Spleen (tissue), 11 donors: Measurements from ENCODE around the gene ARID5B. TPM values are rescaled to one million over a fixed set of nuclear protein-coding genes. Genes with fewer than 3 reads are reported as not detected.

Experiments used
- DNase-seq: peaks from one replicate; pipeline ENCODE4 v3.0.0-alpha.2; 2020
- H3K27ac ChIP-seq, 8 donors: fragments of 200-600 bp; sonication (generic) in 7 of 8; 1 replicate in 4 of 8; 2 replicates in 4 of 8; pipeline versions ENCODE4 v1.5.0 to v1.8.0; 2016 to 2021; ENCODE audit warnings: inconsistent platforms in 4 of 8, mild to moderate bottlenecking in 4 of 8, moderate library complexity in 1 of 8
- H3K27me3 ChIP-seq, 7 donors: fragments of 200-600 bp; sonication (generic) in 6 of 7; replicated peaks in 1 of 7; 1 replicate in 4 of 7; 2 replicates in 3 of 7; pipeline versions ENCODE4 v1.5.0 to v1.8.0; 2016 to 2021; ENCODE audit warnings: inconsistent platforms in 3 of 7, mild to moderate bottlenecking in 1 of 7
- H3K36me3 ChIP-seq, 6 donors: fragments of 200-600 bp; sonication (generic) in 5 of 6; 1 replicate in 4 of 6; 2 replicates in 2 of 6; pipeline versions ENCODE4 v1.5.0 to v1.8.0; 2016 to 2021; ENCODE audit warnings: inconsistent platforms in 2 of 6
- H3K4me1 ChIP-seq, 6 donors: fragments of 200-600 bp; sonication (generic) in 5 of 6; 1 replicate in 3 of 6; 2 replicates in 3 of 6; pipeline versions ENCODE4 v1.5.0 to v1.8.0; 2016 to 2021; ENCODE audit warnings: inconsistent platforms in 3 of 6
- H3K4me3 ChIP-seq, 8 donors: fragments of 200-600 bp; sonication (generic) in 7 of 8; 1 replicate in 4 of 8; 2 replicates in 4 of 8; pipeline versions ENCODE4 v1.5.0 to v1.8.0; 2016 to 2021; ENCODE audit warnings: inconsistent platforms in 4 of 8, mild to moderate bottlenecking in 4 of 8, moderate library complexity in 2 of 8
- H3K9me3 ChIP-seq, 8 donors: fragments of 200-600 bp; sonication (generic) in 7 of 8; 1 replicate in 4 of 8; 2 replicates in 4 of 8; pipeline versions ENCODE4 v1.5.0 to v1.8.0; 2016 to 2021; ENCODE audit warnings: inconsistent platforms in 4 of 8
- POLR2A ChIP-seq, 3 donors: fragments of 450-650 bp; IDR thresholded peaks; one replicate each; pipeline ENCODE4 v1.5.1; 2017; ENCODE audit warnings: antibody characterized with exemption in 3 of 3, mild to moderate bottlenecking in 1 of 3
- POLR2AphosphoS5 ChIP-seq, 3 donors: sonication (generic); formaldehyde crosslinking; IDR thresholded peaks; one replicate each; pipeline ENCODE4 v1.5.1; 2017; ENCODE audit warnings: antibody characterized with exemption in 3 of 3
- WGBS, 5 donors: extraction: QIAGEN DNeasy Blood & Tissue Kit in 3 of 5; methylation state at CpG; one replicate each; pipeline versions ENCODE4 v1.1.5 to v1.1.7; 2013 to 2018; 5-methylcytosine and 5-hydroxymethylcytosine counted together
- intact Hi-C: fragments of 100-400 bp; cut with DNase I; formaldehyde crosslinking; loops from one replicate; pipeline ENCODE4 v1.15.0; 2023; ENCODE audit warnings: low total_unique reads
- polyA plus RNA-seq, 3 donors: library from polyadenylated mRNA; stranded (reverse); fragments of 200-250 nt; gene quantifications; one replicate each; pipeline ENCODE4 v1.2.1, GENCODE V29; 2013
- total RNA-seq, 7 donors: library from RNA; depleted of rRNA in 3 of 7; stranded (reverse); fragments of >200 nt in 3 of 7; fragmentation: NEBNext Ultra II Directional in 4 of 7; extraction: Animal tissue kit (Norgen Biotek cat#: 25700) in 4 of 7; gene quantifications; one replicate each; pipeline versions ENCODE4 v1.1.0 to v1.2.1, GENCODE V29; 2016 to 2021
- TF ChIP-seq, protein P1 (sequence below), 11 experiments: fragments of 200-600 bp in 7 of 11; fragments of 450-650 bp in 4 of 11; sonication (generic) in 4 of 11; IDR thresholded peaks in 8 of 11; conservative IDR thresholded peaks in 3 of 11; 1 replicate in 7 of 11; 2 replicates in 4 of 11; pipeline versions ENCODE4 v1.4.0 to v1.8.0; 2016 to 2021; ENCODE audit warnings: antibody characterized with exemption in 11 of 11, inconsistent platforms in 4 of 11, mild to moderate bottlenecking in 1 of 11
- donor health status: healthy with polysubstance abuse.
- donor health status: DM: no; HTN: no; CAD: no; lungs with moderate emphysema.
- donor health status: DM: no; HTN: no; CAD: no.
- donor health status: Bipolar disorder and iron deficiency.
- donor health status: healthy.
- donor health status: DM: no; HTN: no; CAD: no.
- donor health status: DM: yes; HTN: yes; CAD: no.

ARID5B gene
- total and polyA plus RNA-seq, 10 donors, result 5.6 to 70.7 (median 46.2) TPM

DNA sequence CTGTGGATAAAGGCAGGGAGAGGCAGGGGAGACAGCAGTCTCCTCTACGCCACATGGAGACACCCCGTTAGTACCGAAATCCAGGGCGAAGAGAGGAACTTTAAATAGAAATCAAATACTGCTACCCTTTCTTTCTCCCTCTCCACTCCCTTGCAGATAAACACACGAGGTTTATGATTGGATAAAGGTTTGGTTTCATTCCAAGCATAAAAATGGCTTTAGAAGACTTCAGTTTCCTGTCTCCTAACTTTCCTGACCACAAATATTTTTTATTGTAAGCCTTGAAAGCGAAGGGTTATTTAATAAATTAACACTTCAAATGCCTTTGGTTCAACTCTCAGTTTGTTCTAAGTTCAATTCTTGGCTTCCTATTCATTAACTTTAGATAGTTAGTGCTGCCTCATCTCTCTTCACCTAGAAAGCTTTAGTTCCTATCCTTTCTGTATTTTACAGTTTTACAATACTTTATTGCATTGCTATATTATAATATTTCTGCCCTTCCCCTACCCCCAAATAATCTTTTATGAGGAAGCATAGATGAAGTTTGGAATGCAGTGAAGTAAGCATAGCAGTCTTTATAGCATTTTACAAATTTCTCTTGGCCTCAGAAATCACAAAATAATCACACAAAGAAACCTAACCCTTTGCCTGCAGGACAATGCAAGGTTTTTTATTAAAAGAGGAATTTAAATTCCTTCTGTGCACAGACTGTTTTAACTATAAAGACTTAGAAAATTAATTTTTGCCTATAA, 31.5 kb upstream of the ARID5B start:
- TF ChIP-seq, protein P1, sequence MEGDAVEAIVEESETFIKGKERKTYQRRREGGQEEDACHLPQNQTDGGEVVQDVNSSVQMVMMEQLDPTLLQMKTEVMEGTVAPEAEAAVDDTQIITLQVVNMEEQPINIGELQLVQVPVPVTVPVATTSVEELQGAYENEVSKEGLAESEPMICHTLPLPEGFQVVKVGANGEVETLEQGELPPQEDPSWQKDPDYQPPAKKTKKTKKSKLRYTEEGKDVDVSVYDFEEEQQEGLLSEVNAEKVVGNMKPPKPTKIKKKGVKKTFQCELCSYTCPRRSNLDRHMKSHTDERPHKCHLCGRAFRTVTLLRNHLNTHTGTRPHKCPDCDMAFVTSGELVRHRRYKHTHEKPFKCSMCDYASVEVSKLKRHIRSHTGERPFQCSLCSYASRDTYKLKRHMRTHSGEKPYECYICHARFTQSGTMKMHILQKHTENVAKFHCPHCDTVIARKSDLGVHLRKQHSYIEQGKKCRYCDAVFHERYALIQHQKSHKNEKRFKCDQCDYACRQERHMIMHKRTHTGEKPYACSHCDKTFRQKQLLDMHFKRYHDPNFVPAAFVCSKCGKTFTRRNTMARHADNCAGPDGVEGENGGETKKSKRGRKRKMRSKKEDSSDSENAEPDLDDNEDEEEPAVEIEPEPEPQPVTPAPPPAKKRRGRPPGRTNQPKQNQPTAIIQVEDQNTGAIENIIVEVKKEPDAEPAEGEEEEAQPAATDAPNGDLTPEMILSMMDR (IDR thresholded peaks at IDR 0.05 in 8 of 11, conservative IDR thresholded peaks at IDR 0.05 in 3 of 11), result peak in 1 of 11 experiments; percentile 12
- no peak for TF ChIP-seq POLR2AphosphoS5 (IDR thresholded peaks at IDR 0.05)

DNA sequence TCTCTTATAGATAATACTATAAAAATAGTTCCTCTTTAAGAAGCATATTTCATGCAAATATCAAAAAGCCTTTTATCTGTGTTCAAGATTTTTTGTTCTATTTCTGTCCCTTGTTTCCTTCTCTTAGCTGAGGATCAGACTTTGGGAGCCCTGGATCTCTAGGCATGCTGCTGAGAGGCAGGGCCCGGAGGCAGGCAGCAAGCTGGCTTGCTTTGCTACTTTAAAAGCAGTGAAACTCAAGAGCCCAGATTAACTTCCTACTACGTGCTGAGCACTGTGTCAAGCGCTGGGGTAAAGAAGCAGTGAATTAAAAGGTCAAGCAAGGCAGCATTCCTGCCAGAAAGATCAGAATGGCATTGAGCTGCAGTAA, 31.0 kb upstream of the ARID5B start:
- Histone ChIP-seq H3K27ac (no peak overlapping the region), H3K36me3 (no peaks in the 10 kb centered on the region), H3K4me1 (peaks cover 0 to 4% (median 0%) of the 10 kb centered on the region in 6 donors), H3K9me3 (no peaks in the 10 kb centered on the region), H3K27me3 (no peaks in the 10 kb centered on the region), H3K4me3 (no peak overlapping the region)
- no peak for DNase-seq
- TF ChIP-seq, protein P1 (IDR thresholded peaks at IDR 0.05 in 8 of 11, conservative IDR thresholded peaks at IDR 0.05 in 3 of 11), result no peak
- no peak for TF ChIP-seq POLR2AphosphoS5 (IDR thresholded peaks at IDR 0.05)
- TF ChIP-seq POLR2A (IDR thresholded peaks at IDR 0.05), result no peak
- WGBS, 5 donors, result 74 to 82% (median 77%) methylated on average over 3 of the region's 3 CpGs
- intact Hi-C loops, result no loop called here

More for the DNA sequence above, 31.5 kb upstream of the ARID5B start:
- WGBS, 5 donors, result 40 to 52% (median 45%) methylated on average over 6 of the region's 6 CpGs
- Histone ChIP-seq H3K27me3 (no peaks in the 10 kb centered on the region), H3K9me3 (no peaks in the 10 kb centered on the region), H3K27ac (peak overlapping the region in 2 of 8 donors; percentile 3 to 20), H3K36me3 (no peaks in the 10 kb centered on the region), H3K4me1 (peaks cover 0 to 4% (median 0%) of the 10 kb centered on the region in 6 donors), H3K4me3 (no peak overlapping the region)
- intact Hi-C loops, result no loop called here
- no peak for DNase-seq

DNA sequence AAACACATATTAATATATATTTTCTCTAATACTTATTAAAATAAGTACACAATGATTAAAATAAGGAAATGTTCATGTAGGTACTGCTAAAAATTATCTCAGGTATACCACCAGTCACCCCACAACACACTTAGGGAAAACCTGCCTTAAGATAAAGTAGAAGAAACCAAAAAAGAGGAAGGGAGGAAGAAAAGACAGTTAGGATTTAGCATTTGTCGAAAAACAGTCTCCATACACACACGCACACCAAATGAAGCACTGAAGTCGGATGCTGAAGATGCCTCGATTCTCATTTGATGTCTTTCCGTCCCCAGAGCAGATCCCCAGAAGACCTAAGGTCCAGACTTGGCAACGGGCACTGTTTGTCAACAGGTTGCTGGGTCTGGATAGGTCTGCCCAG, 30.0 kb upstream of the ARID5B start:
- H3K4me3 ChIP-seq, result no peak overlapping the region
- no peak overlapping the region for H3K27ac ChIP-seq
- no peaks in the 10 kb centered on the region for H3K36me3 ChIP-seq
- 89 to 97% (median 90%) methylated on average over 6 of the region's 6 CpGs for WGBS, 5 donors
- H3K4me1 ChIP-seq, result peaks cover 0 to 4% (median 0%) of the 10 kb centered on the region in 6 donors
- no peaks in the 10 kb centered on the region for H3K27me3 ChIP-seq
- no peaks in the 10 kb centered on the region for H3K9me3 ChIP-seq
- DNase-seq, result no peak
- intact Hi-C loops, result no loop called here
- TF ChIP-seq, protein P1 (IDR thresholded peaks at IDR 0.05 in 8 of 11, conservative IDR thresholded peaks at IDR 0.05 in 3 of 11), result no peak
- no peak for TF ChIP-seq POLR2AphosphoS5 (IDR thresholded peaks at IDR 0.05)
- no peak for TF ChIP-seq POLR2A (IDR thresholded peaks at IDR 0.05)

DNA sequence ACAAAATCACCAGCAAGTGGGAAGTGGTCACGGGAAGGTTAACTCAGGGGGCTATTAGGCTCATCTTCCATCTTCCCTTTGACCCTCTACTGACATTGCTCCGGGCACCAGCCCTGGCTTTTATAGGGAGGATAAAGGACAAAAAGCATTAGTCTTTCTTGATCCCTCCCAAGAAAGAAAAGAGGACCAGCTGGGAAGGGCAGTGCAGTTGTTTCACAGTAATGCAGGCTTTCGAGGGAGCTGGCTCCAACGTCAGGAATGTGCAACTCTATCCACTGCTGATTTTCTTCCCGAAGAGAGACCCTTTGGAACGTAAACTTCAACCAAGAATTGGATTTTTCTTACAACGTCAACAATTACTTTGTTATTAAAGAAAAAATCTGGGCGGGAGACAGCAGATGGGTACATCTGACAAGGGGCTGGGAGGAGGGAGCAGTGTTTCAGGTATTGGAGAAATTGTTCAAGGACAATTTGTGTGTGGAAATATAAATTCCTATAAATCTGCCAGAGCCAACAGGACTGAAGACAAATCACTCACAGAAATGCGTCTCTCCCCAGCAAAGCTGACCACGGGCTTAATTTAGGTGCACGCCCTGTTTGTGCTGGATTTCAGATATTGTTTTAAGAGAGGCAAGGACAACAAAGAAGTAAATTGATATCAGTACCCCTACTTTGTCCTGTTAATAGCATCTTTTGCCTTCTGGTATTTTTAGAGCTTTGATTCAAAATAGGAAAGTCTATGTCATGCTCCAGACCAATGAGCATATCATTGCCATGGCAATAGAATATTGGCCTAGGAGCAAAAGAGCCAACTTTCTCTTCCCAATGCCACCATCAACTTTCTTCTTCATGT, 23.4 kb upstream of the ARID5B start:
- H3K4me1 ChIP-seq, result no peaks in the 10 kb centered on the region
- no peak for TF ChIP-seq POLR2A (IDR thresholded peaks at IDR 0.05)
- TF ChIP-seq, protein P1 (IDR thresholded peaks at IDR 0.05 in 8 of 11, conservative IDR thresholded peaks at IDR 0.05 in 3 of 11), result no peak
- no peak for TF ChIP-seq POLR2AphosphoS5 (IDR thresholded peaks at IDR 0.05)
- H3K36me3 ChIP-seq, result no peaks in the 10 kb centered on the region
- H3K4me3 ChIP-seq, result no peak overlapping the region
- no peak overlapping the region for H3K27ac ChIP-seq
- 79 to 89% (median 85%) methylated on average over 11 of the region's 11 CpGs for WGBS, 5 donors
- intact Hi-C loops, result no loop called here
- no peaks in the 10 kb centered on the region for H3K9me3 ChIP-seq
- DNase-seq, result no peak
- no peaks in the 10 kb centered on the region for H3K27me3 ChIP-seq
